Myocyte (in vitro differentiated cells): ENCODE data around the gene SLC35F1. TPM values are rescaled to one million over a fixed set of nuclear protein-coding genes. Genes with fewer than 3 reads are reported as not detected.

Experiments used
- DNase-seq: peaks from one replicate; pipeline ENCODE4 v3.0.0-alpha.2; 2012; ENCODE audit warnings: low read depth
- total RNA-seq: library from RNA; depleted of rRNA; stranded (reverse); fragments of >200 nt; gene quantifications from 2 replicates; pipeline ENCODE4 v1.2.3, GENCODE V29; 2014

SLC35F1 gene
- total RNA-seq, 1 donor from 2014 or later, result not detected

DNA sequence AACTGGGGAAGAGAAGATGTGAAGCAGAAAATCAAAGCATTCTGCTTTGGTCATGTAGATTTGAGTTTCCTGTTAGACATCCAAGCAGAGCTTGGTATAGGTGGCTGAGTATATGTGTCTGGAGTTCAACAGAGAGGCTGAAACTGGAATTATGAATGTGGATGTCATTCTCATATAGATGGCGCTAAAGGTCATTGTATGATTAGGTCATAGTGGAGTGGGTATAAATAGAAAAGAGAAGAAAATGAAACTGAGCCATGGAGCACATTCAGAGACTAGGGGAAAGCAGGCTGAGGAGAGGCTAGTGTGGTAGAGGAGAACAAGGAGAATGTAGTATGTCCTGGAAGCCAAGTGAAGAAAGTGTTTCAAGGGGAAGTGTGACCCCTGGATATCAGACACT is 345.4 kb downstream of the SLC35F1 start:
- peak; percentile 6 for DNase-seq

DNA sequence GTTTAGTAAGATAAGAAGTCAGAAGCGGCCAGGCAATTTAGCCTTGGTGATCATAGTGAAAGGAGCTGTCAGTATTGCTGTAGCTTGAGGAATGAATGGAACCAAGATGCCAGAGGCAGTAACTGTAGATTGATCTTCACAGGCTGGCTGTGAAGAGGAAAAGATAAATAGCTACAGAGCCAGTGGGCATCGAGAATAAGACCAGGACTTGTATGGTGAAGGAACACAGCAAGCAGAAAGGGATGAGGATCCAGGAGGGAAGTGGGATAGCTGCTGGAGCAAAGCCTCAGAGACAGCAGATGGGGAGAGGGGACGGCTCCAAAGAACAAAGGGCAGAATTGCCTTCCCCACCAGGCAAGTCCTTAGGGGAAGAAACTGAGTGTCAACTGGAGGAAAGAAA is 346.7 kb downstream of the SLC35F1 start:
- no peak for DNase-seq

DNA sequence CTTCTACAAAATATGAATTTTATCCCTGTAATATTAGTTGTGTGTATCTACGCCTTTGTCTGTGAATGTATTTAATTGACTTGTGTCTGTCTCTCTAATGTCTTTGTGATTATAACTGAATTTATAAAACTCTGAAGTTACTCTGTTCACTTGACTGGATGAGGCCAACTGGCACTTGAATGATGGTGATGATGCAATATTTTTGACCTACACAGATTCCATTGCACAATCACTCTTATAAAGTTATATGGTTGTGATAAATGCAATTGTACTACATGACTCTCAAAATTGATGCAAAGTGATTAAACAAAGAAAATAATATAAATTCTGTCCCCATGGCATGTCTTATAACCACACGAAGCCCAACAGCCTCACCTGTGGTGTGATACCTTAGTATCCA is 353.8 kb downstream of the SLC35F1 start:
- no peak for DNase-seq

DNA sequence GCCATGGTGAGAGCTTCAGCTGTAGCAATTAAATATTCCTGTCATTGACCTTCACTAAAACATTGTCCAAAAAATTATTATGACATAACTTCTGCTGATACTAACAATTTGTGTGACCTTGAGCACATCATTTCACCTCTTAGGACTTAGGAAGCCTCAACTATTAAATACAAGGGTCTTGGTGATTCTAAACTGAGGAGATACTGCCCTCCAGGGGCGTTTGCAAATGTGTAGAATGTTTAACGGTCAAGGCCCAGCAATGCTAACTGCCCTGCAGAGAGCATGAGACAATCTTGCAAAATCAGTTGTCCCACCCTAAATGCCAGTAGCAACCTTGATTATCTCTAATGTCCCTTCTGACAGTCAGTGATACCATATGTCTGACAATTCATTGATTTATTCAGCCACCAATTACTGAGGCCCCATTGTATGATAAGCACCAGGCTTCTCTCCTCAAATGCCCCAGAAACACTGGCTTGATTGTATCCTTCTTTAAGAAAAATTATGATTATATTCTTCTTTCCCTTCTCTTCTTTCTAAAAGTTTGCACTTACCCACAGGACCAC is 356.9 kb downstream of the SLC35F1 start:
- peak; percentile 43 for DNase-seq

DNA sequence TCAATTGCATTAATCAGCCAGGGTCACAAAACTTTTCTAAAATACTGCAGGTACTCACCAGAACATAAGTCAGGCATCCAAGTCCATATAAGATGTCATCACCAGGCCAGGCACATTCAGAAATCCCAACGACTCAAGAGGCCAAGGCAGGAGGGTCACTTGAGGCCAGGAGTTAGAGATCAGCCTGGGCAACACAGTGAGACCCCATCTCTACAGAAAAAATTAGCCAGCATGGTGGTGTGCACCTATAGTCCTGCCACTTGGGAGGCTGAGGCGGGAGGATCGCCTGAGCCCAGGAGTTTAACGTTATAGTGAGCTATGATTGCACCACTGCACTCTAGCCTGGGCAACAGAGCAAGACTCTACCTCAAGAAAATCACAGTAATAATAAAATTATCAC is 362.6 kb downstream of the SLC35F1 start:
- DNase-seq, result no peak

DNA sequence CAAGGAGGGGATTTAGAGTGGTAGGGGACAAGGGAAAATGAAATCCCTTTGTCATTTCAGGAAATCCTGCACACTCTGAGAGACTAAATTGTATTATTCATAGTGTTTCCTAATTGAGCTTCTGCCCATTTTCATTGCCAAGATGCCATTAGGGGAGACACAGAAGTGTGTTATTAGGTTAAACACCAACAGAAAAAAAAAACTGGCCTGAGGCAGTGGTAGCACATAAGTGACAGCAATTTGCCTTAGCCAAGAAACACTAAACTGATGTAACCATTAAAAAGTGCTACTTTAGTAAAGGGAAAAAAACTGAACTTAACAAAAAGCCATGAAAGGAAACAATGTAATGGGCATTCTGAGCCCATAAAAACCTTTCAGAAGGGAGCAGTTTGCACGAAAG is 370.6 kb downstream of the SLC35F1 start:
- DNase-seq, result no peak

DNA sequence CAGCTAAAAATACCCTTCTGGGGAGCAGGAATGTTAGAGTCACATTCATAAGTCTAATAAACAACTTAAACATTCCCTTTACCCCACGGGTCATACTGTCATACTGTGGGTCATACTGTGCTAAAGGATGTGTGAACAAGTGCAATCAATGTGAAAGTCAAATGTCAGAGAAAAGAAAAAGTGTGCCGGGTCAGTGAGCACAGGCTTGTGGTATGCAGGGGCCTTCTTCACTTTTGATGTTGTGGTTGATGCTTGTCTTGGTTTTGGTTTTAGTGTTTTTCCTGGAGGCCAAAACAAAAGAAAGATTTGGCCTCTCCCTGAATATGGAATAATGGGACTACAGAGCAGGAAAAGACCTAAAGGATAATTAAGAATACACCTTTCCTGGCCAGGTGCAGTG is 373.1 kb downstream of the SLC35F1 start:
- DNase-seq, result no peak

DNA sequence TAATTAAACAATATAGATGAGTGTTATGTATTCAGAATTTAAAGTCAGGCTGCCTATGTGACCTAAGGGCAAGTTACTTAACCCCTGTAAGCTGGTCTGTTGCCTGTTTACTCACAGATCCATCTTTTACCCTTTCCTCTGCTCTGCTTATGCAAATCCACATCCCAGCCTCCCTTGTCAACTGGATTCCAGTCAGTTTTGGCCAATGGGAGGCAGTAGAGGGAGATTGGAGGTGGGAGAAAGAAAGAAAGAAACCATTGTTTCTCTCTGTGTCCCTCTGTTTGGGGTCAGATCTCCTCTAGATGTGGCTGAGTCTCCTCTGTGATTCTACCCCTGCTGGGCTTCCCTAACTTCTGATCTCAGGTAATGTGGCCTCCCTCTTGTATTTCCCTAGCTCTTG is 374.2 kb downstream of the SLC35F1 start:
- no peak for DNase-seq

DNA sequence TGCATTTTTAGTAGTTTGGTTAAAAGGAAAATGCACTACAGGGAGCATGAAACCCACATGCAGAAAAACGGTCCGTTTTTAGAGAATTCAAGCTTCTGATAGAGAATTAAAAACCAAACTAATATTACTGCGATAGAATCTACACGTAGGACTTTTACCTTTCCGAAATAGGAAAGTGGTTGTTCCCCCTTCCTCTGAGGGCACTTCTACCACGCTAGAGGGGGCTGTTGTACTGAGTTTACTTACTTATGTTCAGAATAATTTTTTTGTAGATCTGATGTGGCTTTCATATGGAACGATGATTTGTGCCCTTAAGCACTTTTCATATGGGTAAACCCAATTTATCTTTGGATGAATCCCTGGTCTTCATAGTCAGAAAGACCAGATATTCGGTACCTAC is 376.7 kb downstream of the SLC35F1 start:
- DNase-seq, result peak; percentile 69

DNA sequence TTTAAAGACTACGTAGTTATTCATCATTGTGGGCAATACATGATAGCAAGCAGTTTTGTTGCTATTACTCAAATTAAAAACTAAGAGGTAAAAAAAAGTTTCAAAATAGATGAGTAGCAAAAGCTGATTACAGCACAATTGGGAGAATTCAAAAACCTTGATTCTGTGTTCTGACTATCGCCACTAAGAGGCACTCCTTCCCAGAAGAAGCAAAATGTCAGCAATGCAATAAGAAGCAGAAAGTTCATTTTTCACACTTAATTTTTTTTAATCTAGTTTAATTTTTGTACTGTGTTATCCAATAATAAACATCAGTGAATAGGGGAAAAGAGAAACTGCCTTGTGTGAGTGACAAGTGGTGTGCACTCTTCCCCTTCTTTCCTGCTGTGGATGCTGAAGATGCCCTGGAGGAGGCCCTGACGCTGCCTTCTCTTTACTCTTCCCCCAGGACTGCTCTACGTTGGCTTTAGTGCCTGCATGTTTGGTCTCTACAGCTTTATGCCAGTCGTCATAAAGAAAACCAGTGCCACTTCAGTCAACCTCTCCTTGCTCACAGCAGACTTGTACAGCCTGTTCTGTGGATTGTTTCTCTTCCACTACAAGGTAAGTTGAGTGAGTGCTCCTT is 377.8 kb downstream of the SLC35F1 start:
- DNase-seq, result peak; percentile 25

DNA sequence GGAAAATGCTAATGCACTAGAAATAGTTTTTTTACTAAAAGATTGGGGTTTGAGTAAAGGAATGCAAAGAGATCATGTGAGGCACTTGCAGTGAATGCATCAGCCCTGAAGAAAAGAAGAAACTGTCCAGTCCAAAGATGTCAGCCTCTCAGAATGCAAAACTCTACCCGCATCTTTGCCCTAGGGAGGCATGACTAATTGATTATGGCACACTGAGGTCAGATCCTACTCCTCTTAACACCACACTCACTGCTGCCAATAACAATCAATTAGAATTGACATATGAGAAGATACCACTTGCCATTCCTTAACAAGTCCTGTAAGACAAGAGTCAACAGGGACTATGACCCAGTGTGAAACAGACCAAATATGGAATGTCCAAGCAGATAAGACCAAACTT is 378.7 kb downstream of the SLC35F1 start:
- DNase-seq, result peak; percentile 10

DNA sequence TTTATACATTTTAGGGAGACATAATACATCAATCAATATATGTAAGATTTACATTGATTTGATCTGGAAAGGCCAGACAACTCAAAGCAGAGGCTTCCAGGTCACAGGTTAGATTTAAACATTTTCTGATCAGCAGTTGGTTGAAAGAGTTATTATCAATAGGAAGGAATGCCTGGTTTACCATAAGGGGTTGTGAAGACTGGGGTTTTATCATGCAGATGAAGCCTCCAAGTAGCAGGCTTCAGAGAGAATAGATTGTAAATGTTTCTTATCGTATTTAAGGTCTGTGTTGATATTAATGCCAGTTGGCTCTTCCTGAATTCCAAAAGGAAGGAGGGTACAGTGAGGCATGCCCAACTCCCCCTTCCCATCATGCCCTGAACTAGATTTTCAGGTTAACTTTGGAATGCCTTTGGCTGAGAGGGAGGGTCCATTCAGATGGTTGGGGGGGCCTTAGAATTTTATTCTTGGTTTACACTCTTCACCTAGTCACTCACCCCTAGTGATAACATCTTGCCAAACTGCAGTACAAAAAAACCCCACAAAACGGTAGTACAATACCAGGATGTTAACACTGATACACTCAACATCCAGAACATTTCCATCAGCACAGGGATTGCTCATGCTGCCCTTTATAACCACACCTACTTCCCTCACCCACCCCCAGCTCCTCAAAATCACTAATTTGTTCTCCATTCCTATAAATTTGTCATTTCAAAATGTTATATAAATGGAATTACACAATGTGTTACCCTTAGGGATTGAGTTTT is 381.5 kb downstream of the SLC35F1 start:
- peak; percentile 12 for DNase-seq

DNA sequence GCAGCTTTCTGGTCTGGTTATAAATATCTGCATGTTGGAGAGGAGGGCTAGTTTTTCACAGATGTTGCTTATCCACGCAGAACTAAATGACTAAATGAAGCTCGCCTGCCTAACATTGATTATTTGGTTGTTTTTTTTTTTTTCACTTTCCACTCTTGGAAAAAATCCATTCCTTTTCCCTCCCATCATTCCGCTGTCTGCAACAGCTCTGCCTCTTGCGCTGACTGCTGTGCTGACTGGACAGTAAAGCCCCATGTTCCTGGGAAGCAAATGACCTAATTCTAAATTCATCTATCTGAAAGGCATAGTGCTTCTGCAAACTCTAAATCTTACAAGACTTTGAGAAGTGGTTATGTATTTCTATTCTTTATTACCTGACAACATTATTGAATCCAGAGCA is 385.5 kb downstream of the SLC35F1 start:
- no peak for DNase-seq

DNA sequence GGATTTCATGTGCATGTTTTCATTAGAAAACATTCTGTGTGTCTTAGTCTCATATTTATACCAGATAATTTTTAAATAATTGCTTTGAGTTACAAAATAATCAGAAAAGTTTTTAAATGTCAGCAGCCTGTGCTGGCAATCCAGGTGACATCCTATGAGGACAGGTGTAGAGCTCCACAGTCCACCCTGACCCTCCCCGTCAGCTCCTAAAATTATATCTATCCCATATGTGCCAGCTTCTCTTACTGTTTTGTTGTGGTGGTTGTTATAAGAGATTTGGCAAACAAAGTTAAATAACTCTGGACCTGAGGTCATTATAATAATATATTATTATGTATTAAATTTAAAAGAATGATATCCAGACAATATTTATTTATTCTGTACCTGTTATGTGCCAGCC is 387.8 kb downstream of the SLC35F1 start:
- no peak for DNase-seq

DNA sequence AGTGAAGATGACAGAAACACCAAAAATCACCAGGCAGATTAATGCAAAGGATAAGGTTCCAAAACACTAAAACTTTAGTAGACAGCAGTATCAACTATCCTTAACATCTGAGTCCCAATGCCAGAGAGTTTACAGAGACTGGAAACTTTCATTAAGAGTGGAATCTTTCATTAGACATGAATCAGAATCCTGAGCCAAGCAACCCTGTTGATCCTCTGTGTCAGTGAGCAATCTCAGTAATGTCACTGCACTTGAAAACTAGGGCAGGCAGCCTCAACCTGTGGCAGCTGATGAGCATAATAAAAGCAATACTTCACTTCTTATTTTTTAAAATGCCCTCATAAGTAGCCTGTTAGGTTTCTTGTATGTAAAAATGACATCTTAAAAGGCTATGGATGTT is 388.3 kb downstream of the SLC35F1 start:
- DNase-seq, result peak; percentile 28

DNA sequence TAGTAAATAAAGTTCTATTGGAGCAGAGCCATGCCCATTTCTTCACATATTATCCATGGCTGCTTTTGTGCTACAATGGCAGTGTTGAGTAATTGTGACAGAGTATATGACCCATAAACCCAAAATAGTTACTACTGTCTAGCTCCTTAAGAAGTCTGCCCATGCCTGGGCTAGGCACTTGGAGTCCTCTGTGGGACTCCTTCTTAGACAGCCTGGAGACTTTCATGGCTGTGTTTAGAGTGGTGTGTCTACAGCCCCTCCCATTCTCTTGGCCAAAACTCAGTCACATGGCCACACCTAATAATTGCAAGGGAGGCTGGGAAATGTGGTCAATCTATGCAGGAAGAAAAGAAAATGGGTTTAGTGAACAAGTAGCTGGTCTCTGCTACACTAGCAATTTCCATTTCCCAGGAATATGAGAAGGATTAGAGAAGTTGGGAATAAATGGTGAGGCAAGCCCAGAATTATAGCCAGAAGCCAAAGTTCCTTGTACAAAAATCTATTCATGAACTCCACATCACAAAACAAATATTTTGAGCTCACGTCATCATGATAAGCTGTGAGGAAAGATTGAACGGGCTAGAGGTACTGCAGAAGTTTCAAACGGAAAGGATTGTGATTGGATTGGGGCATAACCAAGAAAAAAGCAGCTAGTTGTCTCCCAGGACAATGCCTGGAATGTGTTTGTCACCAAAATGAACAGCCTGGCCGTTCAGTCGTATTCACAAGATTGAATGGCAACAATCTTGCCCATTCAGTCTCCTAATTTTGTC is 389.3 kb downstream of the SLC35F1 start:
- no peak for DNase-seq

DNA sequence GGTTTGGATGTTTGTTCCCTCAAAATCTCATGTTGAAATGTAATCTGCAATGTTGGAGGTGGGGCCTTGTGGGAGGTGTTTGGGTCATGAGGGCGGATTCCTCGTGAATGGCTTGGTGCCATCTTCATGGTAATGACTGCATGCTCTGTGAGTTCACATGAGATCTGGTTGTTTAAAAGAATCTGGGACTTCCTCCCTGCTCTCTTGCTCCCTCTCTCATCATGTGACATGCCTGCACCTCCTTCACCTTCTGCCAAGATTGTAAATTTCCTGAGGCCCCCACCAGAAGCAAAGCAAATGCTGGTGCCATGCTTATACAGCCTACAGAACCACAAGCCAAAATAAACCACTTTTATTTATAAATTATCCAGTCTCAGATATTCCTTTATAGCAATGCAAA is 390.8 kb downstream of the SLC35F1 start:
- DNase-seq, result no peak

DNA sequence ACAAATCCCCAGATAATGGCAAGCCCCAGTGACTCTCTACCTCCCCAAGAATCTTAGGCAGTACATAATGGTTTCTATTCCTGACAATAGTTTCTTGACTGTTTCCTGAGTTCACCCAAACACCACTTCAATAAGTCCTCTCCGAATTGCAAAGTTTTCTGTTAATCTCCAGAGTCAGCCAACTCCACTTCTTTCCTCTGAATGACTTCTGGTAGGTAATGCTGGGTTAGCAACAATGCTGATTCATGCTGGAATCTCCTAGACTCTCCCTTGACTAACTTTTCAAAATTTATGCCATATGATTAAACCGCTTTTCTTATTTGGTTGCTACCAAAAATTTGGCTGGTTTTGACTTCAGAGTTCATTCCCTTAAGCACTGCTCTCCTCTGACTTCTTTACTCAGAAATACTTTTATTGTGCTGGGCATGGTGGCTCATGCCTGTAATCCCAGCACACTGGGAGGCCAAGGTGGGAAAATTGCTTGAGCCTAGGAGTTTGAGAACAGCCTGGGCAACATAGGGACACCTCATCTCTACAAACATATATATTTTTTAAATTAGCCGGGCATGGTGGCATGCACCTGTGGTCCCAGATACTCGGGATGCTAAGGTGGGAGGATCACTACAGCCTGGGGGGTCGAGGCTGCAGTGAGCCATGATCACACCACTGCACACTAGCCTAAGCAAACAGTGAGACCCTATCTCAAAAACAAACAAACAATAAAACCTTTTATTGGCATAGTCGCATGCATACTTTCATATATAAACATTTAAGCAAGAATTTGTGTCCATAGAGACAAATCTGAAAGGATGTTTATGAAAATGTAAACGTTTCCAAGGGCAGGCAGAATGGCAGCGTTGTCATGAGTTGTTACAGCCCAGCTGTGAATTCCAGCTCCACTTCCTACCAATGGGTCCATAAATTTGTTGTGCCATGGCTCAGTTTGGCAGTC is 391.7 kb downstream of the SLC35F1 start:
- DNase-seq, result no peak

DNA sequence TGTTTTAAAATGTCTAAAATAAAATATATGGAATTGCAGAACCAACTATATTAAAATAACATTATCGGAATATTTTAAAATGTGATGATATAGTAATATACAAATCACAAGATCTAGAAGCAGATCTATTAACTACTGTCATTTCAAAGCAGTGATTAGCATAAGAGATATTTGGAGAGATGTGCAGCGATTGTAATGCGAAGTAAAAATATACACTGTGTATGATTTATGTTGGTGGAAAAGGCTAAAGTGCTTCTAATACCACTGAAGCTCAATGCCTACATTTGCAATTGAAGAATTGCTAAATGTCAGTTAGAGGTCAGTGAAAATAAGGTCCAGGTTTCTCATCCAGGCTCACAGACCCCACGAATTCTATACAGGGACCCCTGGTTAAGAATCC is 392.4 kb downstream of the SLC35F1 start:
- no peak for DNase-seq

DNA sequence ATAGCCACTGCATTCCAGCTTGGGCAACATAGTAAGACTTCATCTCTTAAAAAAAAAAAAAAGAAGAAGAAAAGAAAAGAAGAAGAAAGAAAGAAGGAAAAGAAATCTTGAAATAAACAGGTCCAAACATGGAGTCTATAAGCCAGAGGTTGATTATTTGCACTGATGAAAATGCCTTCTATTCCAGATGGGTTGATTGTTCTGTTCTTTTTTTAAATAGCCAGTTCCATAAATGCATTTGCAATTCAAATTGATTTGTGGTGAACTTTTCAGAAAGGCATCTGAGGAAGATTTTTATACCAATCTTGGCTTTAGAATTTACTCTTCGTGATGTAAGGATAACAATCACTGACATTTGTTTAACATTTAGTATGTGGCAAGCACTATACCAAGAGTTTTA is 397.3 kb downstream of the SLC35F1 start:
- no peak for DNase-seq

DNA sequence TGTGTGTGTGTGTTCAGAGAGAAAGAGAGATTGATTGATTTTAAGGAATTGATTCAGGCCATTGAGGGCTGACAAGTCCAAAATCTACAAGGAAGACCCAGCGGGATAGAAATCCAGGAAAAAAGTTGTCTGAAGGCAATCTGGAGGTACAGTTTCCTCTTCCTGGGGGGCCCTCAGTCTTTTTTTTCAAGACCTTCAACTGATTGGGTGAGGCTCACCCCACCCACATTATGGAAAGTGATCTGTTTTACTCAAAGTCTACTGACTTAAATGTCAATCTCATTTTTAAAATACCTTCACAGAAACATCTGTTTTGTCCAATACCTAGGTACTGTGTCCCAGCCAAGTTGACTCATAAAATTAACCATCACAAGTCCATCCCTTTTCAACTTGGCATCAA is 398.0 kb downstream of the SLC35F1 start:
- no peak for DNase-seq
